SIG-M5 treated with dmso at 0.1 percent for 504 hours (cell line): ENCODE results near the gene RBM24.

Experiments used
- DNase-seq: peaks from one replicate; lab custom pipeline; 2025; ENCODE audit not compliant: unreplicated experiment; lab: John Stamatoyannopoulos, UW

RBM24 gene

GRCh38 chr6:17341117-17341805, 60.1 kb downstream of the RBM24 start:
- DNase-seq = no peak

- DNase-seq = no peak
Observed at GRCh38 chr6:17341891-17342290, 60.7 kb downstream of the RBM24 start.

GRCh38 chr6:17343215-17343614, 62.1 kb downstream of the RBM24 start:
- DNase-seq = no peak
